Thyroid gland (tissue), 4 donors: Measurements from ENCODE around the gene CARD14. TPM values are rescaled to one million over a fixed set of nuclear protein-coding genes. Genes with fewer than 3 reads are reported as not detected.

Experiments used
- DNase-seq, 2 donors: peaks; one replicate each; pipeline ENCODE4 v3.0.0-alpha.2; 2019
- H3K27ac ChIP-seq, 3 donors: fragments of 200-600 bp; sonication (generic); 1 replicate in 2 of 3; 2 replicates in 1 of 3; pipeline ENCODE4 v1.5.1; 2016 to 2019; ENCODE audit warnings: mild to moderate bottlenecking in 1 of 3, moderate library complexity in 1 of 3
- H3K27me3 ChIP-seq: fragments of 200-600 bp; sonication (generic); one replicate; pipeline ENCODE4 v1.5.1; 2019
- H3K36me3 ChIP-seq, 2 donors: fragments of 200-600 bp; sonication (generic); one replicate each; pipeline ENCODE4 v1.5.1; 2016 to 2019
- H3K4me1 ChIP-seq, 2 donors: fragments of 200-600 bp; sonication (generic); one replicate each; pipeline ENCODE4 v1.5.1; 2017 to 2019
- H3K4me3 ChIP-seq, 3 donors: fragments of 200-600 bp; sonication (generic); replicated peaks in 1 of 3; 1 replicate in 2 of 3; 2 replicates in 1 of 3; pipeline ENCODE4 v1.5.1; 2016; ENCODE audit warnings: mild to moderate bottlenecking in 1 of 3
- H3K9me3 ChIP-seq: fragments of 200-600 bp; sonication (generic); one replicate; pipeline ENCODE4 v1.5.1; 2017
- POLR2A ChIP-seq, 2 donors: fragments of 450-650 bp; IDR thresholded peaks; one replicate each; pipeline ENCODE4 v1.6.1; 2017; ENCODE audit warnings: antibody characterized with exemption in 2 of 2, mild to moderate bottlenecking in 2 of 2, moderate library complexity in 1 of 2
- WGBS, 2 donors: methylation state at CpG; one replicate each; pipeline ENCODE4 v1.1.5; 2017; 5-methylcytosine and 5-hydroxymethylcytosine counted together
- intact Hi-C: fragments of 100-400 bp; cut with DNase I; formaldehyde crosslinking; loops from one replicate; pipeline ENCODE4 v1.15.1; 2023
- total RNA-seq, 4 donors: library from RNA; depleted of rRNA; stranded (reverse); fragments of >200 nt; gene quantifications; one replicate each; pipeline ENCODE4 v1.2.3, GENCODE V29; 2016
- TF ChIP-seq, protein P1 (sequence below), 6 experiments: fragments of 200-600 bp in 3 of 6; fragments of 450-650 bp in 3 of 6; sonication (generic) in 3 of 6; IDR thresholded peaks; one replicate each; pipeline ENCODE4 v1.5.1; 2016 to 2019; ENCODE audit warnings: antibody characterized with exemption in 6 of 6, mild to moderate bottlenecking in 2 of 6, inconsistent platforms in 1 of 6, moderate library complexity in 1 of 6

Gene CARD14
- total RNA-seq, 4 donors from 2014 or later: 0.34 to 3.9 TPM; not detected in 2

- no peaks in the 10 kb centered on the region for H3K27me3 ChIP-seq
- WGBS, 2 donors: 92 to 94% methylated on average over 22 of the region's 22 CpGs
- peaks cover 52 to 55% of the 10 kb centered on the region in 2 donors for H3K36me3 ChIP-seq
- no peak overlapping the region for H3K27ac ChIP-seq
- H3K9me3 ChIP-seq: no peaks in the 10 kb centered on the region
- H3K4me3 ChIP-seq: no peak overlapping the region
- TF ChIP-seq, protein P1, sequence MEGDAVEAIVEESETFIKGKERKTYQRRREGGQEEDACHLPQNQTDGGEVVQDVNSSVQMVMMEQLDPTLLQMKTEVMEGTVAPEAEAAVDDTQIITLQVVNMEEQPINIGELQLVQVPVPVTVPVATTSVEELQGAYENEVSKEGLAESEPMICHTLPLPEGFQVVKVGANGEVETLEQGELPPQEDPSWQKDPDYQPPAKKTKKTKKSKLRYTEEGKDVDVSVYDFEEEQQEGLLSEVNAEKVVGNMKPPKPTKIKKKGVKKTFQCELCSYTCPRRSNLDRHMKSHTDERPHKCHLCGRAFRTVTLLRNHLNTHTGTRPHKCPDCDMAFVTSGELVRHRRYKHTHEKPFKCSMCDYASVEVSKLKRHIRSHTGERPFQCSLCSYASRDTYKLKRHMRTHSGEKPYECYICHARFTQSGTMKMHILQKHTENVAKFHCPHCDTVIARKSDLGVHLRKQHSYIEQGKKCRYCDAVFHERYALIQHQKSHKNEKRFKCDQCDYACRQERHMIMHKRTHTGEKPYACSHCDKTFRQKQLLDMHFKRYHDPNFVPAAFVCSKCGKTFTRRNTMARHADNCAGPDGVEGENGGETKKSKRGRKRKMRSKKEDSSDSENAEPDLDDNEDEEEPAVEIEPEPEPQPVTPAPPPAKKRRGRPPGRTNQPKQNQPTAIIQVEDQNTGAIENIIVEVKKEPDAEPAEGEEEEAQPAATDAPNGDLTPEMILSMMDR (IDR thresholded peaks at IDR 0.05): no peak
- TF ChIP-seq POLR2A (IDR thresholded peaks at IDR 0.05): no peak
- intact Hi-C loops: no loop called here
- no peak for DNase-seq
- H3K4me1 ChIP-seq: no peaks in the 10 kb centered on the region
Measured at GRCh38 chr17:80244871-80245509, 75.2 kb downstream of the CARD14 start.

DNA sequence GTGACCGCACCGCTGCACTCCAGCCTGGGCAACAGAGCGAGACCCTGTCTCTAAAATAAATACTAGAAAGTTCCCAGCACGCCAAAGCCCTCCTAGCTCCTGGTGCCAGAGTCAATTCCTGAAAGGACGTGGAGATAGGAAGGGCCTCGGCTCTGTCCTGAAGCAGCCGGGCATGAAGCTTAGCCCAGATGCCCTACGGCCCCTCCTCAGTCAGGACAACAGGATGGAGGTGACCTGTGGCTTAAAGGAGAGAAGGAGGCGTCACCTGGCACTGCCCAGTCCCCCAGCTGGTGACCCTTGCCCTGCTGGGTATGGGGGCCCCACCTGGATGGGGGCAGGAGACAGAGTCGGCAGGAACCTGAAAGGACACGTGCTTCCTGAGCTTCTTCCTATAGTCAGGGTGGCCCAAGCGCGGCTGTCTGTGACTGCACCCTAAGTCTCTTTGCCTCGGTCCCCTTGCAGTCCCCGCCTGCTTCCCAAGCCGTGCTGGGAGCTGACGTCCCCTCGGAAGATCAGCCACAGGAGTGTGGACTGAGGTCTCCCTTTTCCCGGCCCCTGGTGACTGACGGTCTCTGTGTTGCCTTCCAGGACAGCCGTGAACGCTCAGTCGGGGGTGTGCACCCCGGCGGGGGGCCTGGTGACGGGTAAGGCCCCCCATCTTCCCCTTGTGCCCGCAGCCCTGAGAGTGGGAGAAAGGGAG, 75.9 kb downstream of the CARD14 start:
- H3K36me3 ChIP-seq: peaks cover 52 to 55% of the 10 kb centered on the region in 2 donors
- WGBS, 2 donors: 90 to 94% methylated on average over 18 to 20 of the region's 27 CpGs

DNA sequence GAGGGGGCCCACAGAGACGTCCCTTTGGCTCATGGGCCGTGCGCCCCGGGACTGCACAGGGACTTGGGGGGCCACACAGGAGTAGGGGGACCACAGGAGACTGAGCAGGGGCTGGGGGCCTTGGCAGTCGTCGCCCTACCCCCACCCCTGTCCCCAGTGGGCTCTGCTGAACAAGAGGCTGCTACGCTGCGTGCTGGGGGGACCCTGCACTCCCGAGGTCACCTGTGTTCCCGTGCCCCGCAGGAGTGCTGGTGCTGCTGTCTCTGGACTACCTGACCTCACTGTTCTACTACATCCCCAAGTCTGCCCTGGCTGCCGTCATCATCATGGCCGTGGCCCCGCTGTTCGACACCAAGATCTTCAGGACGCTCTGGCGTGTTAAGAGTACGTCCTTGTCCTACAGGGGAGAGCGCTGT, 76.4 kb downstream of the CARD14 start:
- Histone ChIP-seq H3K4me3 (no peak overlapping the region), H3K27me3 (no peaks in the 10 kb centered on the region), H3K27ac (no peak overlapping the region), H3K4me1 (no peaks in the 10 kb centered on the region), H3K9me3 (no peaks in the 10 kb centered on the region), H3K36me3 (peaks cover 52 to 53% of the 10 kb centered on the region in 2 donors)
- TF ChIP-seq, protein P1 (IDR thresholded peaks at IDR 0.05): no peak
- TF ChIP-seq POLR2A (IDR thresholded peaks at IDR 0.05): no peak
- no peak for DNase-seq
- intact Hi-C loops: no loop called here
- WGBS, 2 donors: 90 to 97% methylated on average over 4 to 17 of the region's 19 CpGs

More for the DNA sequence above, 75.9 kb downstream of the CARD14 start:
- TF ChIP-seq, protein P1 (IDR thresholded peaks at IDR 0.05): no peak
- no peak for TF ChIP-seq POLR2A (IDR thresholded peaks at IDR 0.05)
- DNase-seq: no peak
- H3K4me3 ChIP-seq: no peak overlapping the region
- H3K9me3 ChIP-seq: no peaks in the 10 kb centered on the region
- intact Hi-C loops: no loop called here
- no peaks in the 10 kb centered on the region for H3K27me3 ChIP-seq
- no peak overlapping the region for H3K27ac ChIP-seq
- H3K4me1 ChIP-seq: no peaks in the 10 kb centered on the region

DNA sequence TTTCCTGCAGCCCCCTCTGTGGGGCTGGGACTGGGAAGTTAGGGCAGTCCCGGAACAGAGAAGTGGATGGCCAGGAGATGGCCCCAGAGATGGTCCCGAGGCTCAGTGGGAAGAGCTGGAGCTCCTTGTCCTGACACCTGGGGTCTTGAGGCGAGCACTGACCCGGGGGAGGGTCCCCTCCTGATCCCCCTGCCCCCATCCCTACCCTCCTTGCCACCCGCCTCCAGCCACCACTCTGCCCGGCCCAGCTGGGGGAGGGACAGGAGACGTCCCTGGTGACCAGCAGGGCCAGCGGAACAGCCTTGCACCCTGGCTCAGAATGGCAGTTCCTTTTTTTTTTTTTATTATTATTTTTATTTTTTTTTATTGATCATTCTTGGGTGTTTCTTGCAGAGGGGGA, 76.9 kb downstream of the CARD14 start:
- H3K27me3 ChIP-seq: no peaks in the 10 kb centered on the region
- WGBS, 2 donors: 94 to 96% methylated on average over 7 to 8 of the region's 8 CpGs
- H3K9me3 ChIP-seq: no peaks in the 10 kb centered on the region
- TF ChIP-seq, protein P1 (IDR thresholded peaks at IDR 0.05): no peak
- TF ChIP-seq POLR2A (IDR thresholded peaks at IDR 0.05): no peak
- no peaks in the 10 kb centered on the region for H3K4me1 ChIP-seq
- peaks cover 48 to 51% of the 10 kb centered on the region in 2 donors for H3K36me3 ChIP-seq
- no peak overlapping the region for H3K27ac ChIP-seq
- intact Hi-C loops: no loop called here
- DNase-seq: no peak
- H3K4me3 ChIP-seq: no peak overlapping the region

GRCh38 chr17:80247561-80247960, 77.7 kb downstream of the CARD14 start:
- TF ChIP-seq POLR2A (IDR thresholded peaks at IDR 0.05): no peak
- TF ChIP-seq, protein P1 (IDR thresholded peaks at IDR 0.05): no peak
- no peak overlapping the region for H3K4me3 ChIP-seq
- intact Hi-C loops: no loop called here
- no peak for DNase-seq
- H3K27me3 ChIP-seq: no peaks in the 10 kb centered on the region
- 89 to 96% methylated on average over 6 to 15 of the region's 17 CpGs for WGBS, 2 donors
- H3K4me1 ChIP-seq: peaks cover 1 to 2% of the 10 kb centered on the region in 2 donors
- no peaks in the 10 kb centered on the region for H3K9me3 ChIP-seq
- H3K27ac ChIP-seq: no peak overlapping the region
- H3K36me3 ChIP-seq: peaks cover 40 to 45% of the 10 kb centered on the region in 2 donors
